Nephron progenitor cell (in vitro differentiated cells): Measurements from ENCODE around the gene EGFL8.

ENCODE experiments used
- DNase-seq: peaks from one replicate; pipeline ENCODE4 v3.0.0; 2021
- H3K27ac Mint-ChIP-seq: 2 replicates; pipeline ENCODE4 v1.8.0; 2021; ENCODE audit warnings: mild to moderate bottlenecking, moderate library complexity, mixed read lengths
- H3K27me3 Mint-ChIP-seq: 2 replicates; pipeline ENCODE4 v1.8.0; 2021; ENCODE audit warnings: mild to moderate bottlenecking, low read depth, mixed read lengths; ENCODE audit not compliant: poor library complexity
- H3K36me3 Mint-ChIP-seq: 2 replicates; pipeline ENCODE4 v1.8.0; 2021; ENCODE audit warnings: low read depth, mixed read lengths
- H3K4me1 Mint-ChIP-seq: 2 replicates; pipeline ENCODE4 v1.8.0; 2021; ENCODE audit warnings: mixed read lengths
- H3K4me3 Mint-ChIP-seq: 2 replicates; pipeline ENCODE4 v1.8.0; 2021; ENCODE audit warnings: mild to moderate bottlenecking, moderate library complexity, mixed read lengths
- H3K9me3 Mint-ChIP-seq: 2 replicates; pipeline ENCODE4 v1.8.0; 2021; ENCODE audit warnings: mild to moderate bottlenecking, moderate library complexity, mixed read lengths
- CTCF ChIP-seq: fragments of 200-600 bp; sonication (generic); IDR thresholded peaks from 2 replicates; pipeline ENCODE4 v1.5.0; 2021; ENCODE audit warnings: antibody characterized with exemption

EGFL8 gene

DNA sequence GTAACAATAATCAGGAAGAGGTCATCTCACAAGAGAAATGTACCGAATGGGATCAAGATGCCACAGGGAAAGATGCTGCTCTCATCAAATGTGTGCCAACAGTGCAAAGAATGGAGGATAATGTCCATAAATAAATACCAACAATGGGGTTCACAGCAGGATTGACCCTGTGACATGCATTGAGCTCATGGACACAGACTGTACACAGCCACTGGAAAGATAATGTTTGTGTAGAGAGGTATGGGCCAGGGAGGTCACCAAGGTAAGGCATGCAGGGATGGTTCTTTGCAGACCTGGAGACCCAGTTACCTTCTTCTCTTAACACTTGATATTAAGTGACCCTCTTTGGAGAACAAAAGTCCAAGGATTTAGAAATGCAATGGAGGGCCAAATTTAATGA, 10.0 kb downstream of the EGFL8 start:
- H3K27me3 Mint-ChIP-seq, result no peaks in the 10 kb centered on the region
- peak overlapping the region; percentile 93 for H3K4me3 Mint-ChIP-seq
- no peak for DNase-seq
- H3K4me1 Mint-ChIP-seq, result peaks cover 57% of the 10 kb centered on the region
- H3K9me3 Mint-ChIP-seq, result no peaks in the 10 kb centered on the region
- no peak overlapping the region for H3K27ac Mint-ChIP-seq
- H3K36me3 Mint-ChIP-seq, result peaks cover 29% of the 10 kb centered on the region
- no peak for TF ChIP-seq CTCF

DNA sequence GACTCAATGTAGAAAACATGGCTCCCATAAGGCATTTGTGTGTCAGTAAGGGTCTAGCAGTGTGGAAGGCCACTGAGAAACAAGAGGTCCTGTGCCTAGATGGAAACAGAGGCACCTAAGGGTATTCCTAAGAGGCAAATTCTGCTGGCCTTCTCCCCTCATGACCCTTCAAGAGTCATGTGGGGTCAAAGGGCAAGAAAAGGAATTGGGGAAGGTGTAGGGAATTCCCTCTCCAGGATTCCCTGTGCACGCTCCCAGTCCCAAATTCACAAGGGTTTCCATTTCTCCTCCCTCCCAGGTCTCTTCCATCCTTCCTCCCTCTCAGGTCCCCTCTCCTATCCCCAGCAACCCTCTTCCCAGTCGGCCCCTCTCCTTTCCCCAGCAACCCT, 10.9 kb downstream of the EGFL8 start:
- Mint-ChIP-seq H3K27me3 (no peaks in the 10 kb centered on the region), H3K4me1 (peaks cover 66% of the 10 kb centered on the region), H3K27ac (no peak overlapping the region), H3K4me3 (peak overlapping the region; percentile 93), H3K36me3 (peaks cover 23% of the 10 kb centered on the region), H3K9me3 (no peaks in the 10 kb centered on the region)
- DNase-seq, result no peak
- no peak for TF ChIP-seq CTCF

GRCh38 chr6:32175711-32176475, 11.5 kb downstream of the EGFL8 start, which contains the start of gene AGPAT1:
AGPAT1 (minus strand) TSS chr6:32176084; CDS start chr6:32171496, 4,588 bp downstream.
- peaks cover 72% of the 10 kb centered on the region for H3K4me1 Mint-ChIP-seq
- peak within 1 kb of the TSS; percentile 90 for H3K27ac Mint-ChIP-seq
- peak; percentile 99 for DNase-seq
- H3K27me3 Mint-ChIP-seq, result no peaks in the 10 kb centered on the region
- no peak for TF ChIP-seq CTCF
- no peaks in the 10 kb centered on the region for H3K9me3 Mint-ChIP-seq
- H3K4me3 Mint-ChIP-seq, result peak within 1 kb of the TSS; percentile 93
- H3K36me3 Mint-ChIP-seq, result peaks cover 23% of the 10 kb centered on the region

DNA sequence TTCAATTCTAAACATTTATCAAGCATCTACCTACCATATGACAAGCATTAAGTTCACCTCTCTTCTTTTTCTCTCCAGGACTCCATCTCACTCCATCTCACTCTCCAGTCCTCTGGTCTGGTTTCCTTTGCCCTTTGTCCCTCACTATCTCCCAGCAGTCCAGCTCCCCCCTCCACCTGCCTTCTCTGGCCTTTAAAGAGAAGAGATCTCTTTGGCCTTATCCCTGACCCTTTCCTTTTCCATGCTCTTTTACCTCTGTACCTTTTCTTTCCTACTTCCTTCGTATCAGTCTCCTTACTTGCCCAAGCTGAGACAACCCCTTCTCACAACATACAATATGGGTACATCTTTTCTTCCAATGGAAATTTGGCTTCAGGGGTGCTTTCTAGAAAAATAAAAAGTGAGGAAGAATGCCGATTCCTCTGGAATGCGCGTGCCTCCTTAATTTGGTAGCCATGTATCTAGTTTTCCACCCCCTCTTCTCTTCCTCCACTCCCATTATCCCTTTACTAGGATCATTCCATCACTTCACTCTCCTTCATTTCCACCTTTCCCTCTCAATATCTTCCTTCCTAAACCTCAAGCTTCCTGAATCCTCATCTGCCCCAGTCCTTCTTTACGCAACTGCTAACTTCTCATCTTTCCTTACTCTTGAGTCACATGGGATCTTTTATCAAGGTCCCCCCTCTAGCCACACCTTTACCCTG, 12.2 kb downstream of the EGFL8 start:
- H3K4me1 Mint-ChIP-seq, result peaks cover 80% of the 10 kb centered on the region
- peak overlapping the region; percentile 93 for H3K4me3 Mint-ChIP-seq
- H3K27me3 Mint-ChIP-seq, result no peaks in the 10 kb centered on the region
- peaks cover 23% of the 10 kb centered on the region for H3K36me3 Mint-ChIP-seq
- TF ChIP-seq CTCF, result no peak
- H3K27ac Mint-ChIP-seq, result peak overlapping the region; percentile 90
- no peak for DNase-seq
- H3K9me3 Mint-ChIP-seq, result no peaks in the 10 kb centered on the region

- Mint-ChIP-seq H3K27me3 (no peaks in the 10 kb centered on the region), H3K27ac (peak overlapping the region; percentile 90), H3K36me3 (peaks cover 23% of the 10 kb centered on the region), H3K4me1 (peaks cover 80% of the 10 kb centered on the region), H3K4me3 (peak overlapping the region; percentile 93), H3K9me3 (no peaks in the 10 kb centered on the region)
- TF ChIP-seq CTCF, result no peak
- DNase-seq, result peak; percentile 46
Measured at GRCh38 chr6:32177183-32177787, 12.9 kb downstream of the EGFL8 start.
